ENCODE data around the gene CASR.
"Not testable (repeated sequence)": the region's sequence is repeated elsewhere in the genome, so short reads cannot be mapped to it uniquely, and the experiment has no call there.

Gene CASR, protein sequence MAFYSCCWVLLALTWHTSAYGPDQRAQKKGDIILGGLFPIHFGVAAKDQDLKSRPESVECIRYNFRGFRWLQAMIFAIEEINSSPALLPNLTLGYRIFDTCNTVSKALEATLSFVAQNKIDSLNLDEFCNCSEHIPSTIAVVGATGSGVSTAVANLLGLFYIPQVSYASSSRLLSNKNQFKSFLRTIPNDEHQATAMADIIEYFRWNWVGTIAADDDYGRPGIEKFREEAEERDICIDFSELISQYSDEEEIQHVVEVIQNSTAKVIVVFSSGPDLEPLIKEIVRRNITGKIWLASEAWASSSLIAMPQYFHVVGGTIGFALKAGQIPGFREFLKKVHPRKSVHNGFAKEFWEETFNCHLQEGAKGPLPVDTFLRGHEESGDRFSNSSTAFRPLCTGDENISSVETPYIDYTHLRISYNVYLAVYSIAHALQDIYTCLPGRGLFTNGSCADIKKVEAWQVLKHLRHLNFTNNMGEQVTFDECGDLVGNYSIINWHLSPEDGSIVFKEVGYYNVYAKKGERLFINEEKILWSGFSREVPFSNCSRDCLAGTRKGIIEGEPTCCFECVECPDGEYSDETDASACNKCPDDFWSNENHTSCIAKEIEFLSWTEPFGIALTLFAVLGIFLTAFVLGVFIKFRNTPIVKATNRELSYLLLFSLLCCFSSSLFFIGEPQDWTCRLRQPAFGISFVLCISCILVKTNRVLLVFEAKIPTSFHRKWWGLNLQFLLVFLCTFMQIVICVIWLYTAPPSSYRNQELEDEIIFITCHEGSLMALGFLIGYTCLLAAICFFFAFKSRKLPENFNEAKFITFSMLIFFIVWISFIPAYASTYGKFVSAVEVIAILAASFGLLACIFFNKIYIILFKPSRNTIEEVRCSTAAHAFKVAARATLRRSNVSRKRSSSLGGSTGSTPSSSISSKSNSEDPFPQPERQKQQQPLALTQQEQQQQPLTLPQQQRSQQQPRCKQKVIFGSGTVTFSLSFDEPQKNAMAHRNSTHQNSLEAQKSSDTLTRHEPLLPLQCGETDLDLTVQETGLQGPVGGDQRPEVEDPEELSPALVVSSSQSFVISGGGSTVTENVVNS

DNA sequence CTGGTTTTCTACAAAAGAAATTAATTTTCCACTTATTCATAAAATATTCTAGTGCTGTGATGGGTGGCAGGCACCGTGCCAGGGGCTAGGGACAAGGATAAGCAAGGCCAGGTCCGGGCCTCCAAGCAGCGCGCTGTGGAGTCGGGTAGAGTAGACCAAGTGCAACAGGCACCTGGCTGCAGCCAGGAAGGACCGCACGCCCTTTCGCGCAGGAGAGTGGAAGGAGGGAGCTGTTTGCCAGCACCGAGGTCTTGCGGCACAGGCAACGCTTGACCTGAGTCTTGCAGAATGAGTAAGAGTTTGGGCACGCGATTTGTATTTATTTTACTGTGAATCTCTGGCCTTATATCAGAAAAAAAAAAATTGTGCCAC, at the start of gene CASR:
TSS of gene CASR (plus strand) at position 148 of the 372 bp plus-strand sequence. CDS start 70,522 bp downstream, outside the sequence.
- DNase-seq: no peak

DNA sequence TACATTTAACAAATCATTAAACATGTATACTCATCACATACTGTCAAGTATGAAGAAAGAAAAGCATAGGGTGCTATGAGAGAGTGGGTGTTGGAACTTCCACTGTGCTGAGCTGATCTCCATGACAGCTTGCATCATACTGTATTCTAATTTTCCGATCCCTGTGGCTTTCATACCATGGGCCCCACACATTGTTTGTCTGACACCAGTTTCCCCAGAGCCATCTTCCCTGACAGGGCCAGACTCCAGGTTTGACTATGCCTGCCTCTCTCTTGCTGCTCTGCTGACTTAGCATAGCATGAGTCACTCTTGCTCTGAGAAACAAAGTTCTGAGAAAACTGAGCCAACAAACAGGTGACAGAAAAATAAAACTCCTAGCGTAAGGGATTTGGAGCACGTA, 37.0 kb upstream of the CASR start:
- no peak for DNase-seq

DNA sequence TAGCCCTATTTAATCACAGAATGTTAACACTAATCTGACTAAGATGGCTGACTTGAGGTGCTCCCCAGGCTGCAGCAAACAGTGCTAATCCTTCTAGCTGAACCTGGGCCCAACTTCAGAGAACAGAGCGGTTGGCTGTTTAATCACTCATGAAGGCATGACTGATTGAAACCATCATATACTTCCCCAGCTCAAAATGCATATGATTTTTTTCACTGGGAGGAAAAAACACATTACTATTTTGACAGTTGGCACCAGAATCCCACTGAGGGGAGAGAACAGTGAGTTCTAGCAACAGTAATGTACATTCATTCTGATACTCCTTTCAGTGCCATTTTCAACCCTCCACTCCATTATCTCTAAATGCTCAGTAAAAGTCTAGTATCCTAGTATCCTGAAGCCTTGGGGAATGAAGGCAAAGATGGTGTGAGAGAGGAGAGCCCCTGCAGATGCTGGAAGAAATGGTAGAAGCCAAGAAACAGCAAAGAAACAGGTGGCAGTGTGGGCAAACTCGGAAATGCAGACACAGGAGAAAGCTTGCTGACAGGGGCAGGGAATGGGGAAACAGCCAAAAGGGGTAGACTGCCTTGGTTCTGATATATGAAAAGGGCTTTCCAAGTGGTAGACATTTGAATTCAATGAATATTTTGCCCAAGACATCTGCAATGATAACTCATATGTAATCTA, 34.4 kb upstream of the CASR start:
- no peak for DNase-seq

DNA sequence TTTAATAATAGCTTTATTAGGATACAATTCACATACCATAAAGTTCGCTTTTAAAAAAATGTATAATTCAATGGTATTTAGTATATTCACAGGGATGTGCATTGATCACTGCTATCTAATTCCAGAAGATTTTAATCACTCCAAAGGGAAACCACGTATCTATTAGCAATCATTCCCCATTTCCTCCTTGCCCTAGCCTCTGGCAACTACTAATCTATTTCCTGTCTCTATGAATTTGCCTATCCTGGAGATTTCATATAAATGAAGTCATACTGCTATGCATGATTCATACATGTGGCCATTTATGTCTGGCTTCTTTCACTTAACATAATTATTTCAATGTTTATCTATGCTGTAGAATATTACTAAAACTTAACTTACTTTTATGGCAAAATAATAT, 32.0 kb upstream of the CASR start:
- DNase-seq: no peak

DNA sequence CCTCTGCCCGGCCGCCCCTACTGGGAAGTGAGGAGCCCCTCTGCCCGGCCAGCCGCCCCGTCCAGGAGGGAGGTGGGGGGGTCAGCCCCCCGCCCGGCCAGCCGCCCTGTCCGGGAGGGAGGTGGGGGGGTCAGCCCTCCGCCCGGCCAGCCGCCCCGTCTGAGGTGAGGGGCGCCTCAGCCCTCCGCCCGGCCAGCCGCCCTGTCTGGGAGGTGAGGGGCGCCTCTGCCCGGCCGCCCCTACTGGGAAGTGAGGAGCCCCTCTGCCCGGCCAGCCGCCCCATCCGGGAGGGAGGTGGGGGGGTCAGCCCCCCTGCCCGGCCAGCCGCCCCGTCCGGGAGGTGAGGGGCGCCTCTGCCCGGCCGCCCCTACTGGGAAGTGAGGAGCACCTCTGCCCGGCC, 18.5 kb upstream of the CASR start:
- DNase-seq: not testable (repeated sequence)

DNA sequence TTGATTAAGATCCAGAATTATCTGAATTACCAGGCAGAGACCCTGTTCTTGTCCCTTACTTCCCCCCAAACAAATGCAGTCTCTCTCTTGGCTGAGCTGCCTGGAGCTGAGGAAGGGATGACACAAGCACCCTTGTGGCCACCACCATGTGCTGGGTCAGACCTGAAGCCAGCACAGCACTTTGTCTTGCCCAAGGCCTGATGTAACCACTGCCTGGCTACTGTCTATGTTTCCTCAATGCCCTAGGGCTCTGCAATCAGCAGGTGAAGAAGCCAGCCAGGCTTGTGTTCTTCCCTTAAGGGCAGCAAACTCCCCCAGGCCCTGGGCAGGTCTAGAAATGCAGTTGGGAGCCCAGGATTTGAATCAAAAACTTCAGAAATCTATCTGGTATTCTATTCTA, 15.8 kb upstream of the CASR start:
- DNase-seq: no peak

DNA sequence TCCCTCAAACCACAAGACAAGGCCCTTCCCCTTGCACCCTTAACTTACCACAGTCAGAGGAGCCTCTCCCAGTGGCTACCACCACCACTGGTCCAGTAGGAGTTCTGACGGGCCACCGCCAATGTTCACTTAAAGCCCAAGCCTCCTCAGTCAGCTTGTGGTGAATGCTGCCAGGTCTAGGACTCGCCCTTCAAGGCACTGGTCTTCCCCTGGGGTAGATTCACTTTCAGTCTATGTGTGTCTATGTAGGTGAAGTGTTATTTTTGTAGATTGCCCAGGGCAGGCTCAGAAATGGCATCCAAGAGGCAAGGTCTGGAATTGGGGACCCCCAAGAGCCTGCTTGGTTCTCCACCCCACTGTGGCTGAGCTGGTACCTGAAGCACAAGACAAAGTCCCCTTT, 15.4 kb upstream of the CASR start:
- no peak for DNase-seq

DNA sequence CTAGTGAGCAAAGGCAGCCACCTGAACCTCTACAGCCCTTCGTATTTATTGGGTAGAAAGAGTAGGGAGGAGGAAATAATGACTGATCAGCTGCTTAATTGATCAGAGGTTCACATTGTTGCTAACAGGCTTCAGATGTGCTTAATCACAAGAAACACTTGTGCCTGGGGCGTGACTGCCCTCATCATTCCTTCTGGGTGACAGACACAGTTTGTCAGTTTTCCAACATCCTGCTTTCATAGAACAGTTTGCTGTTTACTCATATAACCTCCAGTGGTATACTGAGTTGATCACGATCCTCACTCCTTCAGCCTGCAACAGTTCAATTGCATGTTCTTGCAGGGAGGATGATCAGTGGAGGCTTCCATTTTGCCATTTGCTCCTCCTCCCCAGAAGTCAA, 13.6 kb upstream of the CASR start:
- no peak for DNase-seq

DNA sequence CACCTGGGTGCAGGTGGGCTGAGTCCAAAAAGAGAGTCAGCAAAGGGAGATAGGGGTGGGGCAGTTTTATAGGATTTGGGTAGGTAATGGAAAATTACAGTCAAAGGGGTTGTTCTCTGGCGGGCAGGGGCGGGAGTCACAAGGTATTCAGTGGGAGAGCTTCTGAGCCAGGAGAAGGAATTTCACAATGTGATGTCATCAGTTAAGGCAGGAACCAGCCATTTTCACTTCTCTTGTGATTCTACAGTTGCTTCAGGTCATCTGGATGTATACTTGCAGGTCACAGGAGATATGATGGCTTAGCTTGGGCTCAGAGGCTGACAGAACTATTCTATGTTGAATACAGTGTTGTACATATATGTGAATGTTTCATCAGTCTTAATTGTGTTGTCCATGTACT, 12.1 kb upstream of the CASR start:
- DNase-seq: not testable (repeated sequence)

DNA sequence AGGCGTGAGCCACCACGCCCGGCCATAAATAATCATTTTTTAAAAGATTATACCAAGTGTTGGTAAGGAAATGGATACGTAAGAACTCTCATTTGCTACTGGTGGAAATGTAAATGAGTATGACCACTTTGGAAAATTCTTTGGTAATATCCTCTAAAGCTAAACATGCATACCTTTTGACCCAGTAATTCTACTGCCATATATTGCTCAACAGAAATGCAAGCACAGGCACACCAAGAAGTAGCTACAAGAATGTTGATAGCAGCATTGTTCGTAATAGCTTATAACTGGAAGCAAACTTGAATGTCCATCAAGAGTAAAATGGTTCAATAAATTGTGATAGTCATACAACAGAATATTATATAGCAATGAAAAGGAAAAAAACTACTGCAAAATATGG, 4.8 kb upstream of the CASR start:
- no peak for DNase-seq

DNA sequence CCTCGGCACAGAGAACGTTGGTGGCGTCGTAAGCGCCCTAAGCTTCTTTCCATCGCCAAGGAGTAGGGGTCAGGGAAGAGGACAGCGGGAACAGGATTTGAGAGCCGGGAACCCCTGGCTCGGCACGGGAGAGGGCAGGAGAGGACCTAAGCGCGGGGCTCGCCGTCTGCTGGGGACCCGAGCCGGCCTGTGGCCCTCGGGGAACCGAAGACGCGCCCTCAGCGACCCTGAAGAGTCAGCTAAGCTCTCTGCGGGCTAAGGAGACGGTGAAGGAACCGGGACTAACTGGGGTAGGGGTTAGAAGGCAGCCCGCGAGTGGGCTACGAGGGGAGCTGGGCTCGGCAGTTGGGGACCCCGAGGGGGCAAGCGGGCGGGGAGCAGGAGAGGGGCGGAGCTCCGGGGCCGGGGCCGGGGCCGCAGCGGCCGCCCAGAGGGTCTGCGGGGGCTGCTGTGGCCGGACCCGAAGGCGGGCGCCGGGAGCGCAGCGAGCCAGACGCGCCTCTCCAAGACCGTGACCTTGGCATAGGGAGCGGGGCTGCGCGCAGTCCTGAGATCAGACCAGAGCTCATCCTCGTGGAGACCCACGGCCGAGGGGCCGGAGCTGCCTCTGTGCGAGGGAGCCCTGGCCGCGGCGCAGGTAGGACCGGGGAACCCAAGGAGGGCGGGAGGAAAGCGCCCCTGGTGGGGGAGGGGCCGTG, 574 bp downstream of the CASR start:
- no peak for DNase-seq

DNA sequence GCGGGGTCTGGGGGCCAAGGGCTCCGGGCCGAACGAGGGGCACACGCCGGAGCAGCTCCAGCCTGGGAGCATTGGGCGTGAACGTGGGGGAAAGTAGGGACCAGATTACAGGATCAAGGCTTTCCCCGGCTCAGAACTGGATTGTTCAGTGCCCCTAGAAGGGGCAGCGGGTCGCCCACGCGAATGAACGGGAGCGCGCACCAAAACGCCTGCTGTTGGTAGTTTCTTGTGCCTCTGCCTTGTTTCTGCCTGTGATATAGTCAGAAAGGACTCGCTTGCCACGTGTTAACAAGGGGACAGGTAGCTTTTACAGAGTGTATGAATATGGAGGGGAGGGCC, 1.1 kb downstream of the CASR start:
- no peak for DNase-seq

DNA sequence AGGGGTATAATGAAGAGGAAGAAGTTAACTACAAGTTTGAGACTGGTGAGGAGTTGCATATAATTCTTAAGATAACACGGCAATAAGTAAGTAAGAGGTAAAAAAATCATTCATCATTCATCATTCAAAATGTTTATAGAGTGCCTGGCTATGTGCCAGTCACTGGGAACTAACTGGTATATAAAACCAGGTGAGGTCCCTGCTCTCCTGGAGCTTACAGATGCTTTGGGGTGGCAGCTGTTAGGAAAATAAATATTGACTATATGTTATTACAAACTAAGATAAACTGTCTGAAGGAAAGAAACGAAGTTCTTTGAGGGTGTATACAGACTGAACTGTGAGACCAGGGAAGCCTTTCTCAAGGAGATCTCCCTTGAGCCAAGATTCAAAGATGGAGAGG, 2.9 kb downstream of the CASR start:
- DNase-seq: no peak

DNA sequence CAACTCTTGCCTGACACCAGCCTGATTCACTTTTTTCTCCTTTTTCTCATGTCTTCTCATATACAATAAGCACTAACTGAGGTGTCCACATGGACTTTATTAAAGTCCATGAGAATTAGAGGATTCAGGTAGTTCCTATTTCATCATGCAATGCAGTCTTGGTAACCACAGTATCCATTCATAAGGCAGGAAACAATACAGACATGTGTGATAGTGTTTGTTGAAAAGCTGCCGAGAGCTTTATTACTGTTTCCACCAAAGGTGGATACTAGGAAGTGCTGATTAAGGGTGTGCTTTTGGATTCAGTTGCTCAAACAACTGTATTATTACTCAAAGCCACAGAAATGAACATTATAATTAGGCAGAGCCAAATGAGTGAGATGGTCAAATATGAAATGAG, 5.3 kb downstream of the CASR start:
- no peak for DNase-seq

DNA sequence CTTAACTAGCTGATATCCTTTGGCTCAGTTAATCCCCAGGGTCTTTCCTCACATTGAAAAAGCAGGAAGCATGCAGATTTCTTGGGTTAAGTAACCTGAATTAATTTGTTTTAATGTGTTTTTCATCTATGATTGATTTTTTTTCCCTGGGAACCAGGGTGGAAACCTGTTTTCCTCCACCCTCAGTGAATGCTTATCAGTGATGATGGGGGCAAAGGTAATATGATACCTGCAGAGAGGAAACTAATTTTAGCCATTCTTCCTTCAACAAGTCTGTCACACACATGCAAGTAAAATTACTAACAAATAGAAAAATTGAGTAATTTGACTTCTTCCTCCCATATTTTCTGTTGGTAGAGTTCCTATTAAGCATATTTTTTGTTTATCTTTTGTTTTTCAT, 5.9 kb downstream of the CASR start:
- DNase-seq: no peak

DNA sequence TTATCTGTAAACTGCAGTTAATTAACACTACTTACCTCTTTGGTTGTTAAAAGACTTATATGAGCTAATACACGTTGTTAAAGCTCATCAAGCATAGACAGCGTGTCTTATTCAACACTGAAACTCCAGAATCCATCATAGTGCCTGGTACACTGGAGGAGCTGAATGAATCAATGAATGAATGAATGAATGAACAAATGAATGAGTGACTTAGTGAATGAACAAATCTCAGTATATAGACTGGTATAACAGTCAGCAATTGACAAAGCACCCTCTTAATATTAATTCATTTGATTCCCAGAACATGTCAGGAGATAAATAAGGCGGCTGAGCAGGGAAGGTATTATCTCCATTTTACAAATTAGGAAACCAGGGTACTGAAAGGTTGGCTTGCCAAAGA, 7.1 kb downstream of the CASR start:
- no peak for DNase-seq

DNA sequence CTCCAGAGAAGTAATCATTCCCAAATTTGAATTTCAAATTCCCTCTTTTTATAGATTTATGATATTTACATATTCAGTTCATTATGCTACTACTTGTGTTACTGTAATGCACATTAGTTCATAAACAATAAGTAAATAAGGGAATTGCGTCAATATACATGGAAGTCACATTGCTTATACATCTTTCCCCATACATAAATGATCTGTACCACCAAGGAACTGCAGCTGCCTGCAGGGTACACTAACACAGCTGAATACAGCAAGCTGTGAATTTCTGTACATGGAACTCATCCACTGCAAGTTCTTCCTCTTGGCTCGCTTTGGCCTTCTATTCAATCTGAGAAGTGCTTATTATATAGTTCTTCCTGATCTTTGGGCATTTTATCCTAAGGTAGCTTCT, 15.5 kb downstream of the CASR start:
- no peak for DNase-seq

DNA sequence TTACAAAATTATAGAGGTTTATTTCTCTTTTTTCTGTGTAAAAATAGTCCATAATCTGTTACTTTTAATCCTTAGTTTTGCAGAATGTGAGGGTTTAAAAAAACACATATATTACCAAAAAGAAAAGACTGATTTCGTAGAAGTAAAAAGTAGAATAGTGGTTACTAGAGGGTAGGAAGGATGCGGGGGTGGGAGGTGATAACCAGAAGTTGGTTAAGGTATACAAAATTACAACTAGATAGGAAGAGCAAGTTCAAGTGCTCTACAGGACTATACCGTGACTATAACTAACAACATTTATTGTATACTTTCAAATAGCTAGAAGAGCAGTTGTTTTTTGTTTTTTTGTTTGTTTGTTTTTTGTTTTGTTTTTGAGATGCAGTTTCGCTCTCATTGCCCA, 16.1 kb downstream of the CASR start:
- DNase-seq: no peak

DNA sequence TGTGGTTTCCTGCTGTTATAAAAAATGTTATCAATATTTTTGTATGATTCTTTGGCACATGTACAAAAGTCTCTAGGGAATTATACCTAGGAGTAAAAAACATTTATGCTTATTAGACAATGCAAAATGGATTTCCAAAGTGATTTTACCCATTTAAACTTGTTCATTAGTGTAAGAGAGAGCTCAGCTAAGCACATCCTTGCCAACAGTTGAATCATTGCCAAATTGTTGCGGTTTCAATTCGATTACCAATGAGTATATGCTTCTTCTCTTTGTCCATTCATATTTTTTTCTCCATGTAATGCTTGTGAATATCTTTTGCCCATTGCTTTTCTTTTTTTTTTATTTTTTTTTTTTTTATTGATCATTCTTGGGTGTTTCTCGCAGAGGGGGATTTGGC, 17.2 kb downstream of the CASR start:
- no peak for DNase-seq

DNA sequence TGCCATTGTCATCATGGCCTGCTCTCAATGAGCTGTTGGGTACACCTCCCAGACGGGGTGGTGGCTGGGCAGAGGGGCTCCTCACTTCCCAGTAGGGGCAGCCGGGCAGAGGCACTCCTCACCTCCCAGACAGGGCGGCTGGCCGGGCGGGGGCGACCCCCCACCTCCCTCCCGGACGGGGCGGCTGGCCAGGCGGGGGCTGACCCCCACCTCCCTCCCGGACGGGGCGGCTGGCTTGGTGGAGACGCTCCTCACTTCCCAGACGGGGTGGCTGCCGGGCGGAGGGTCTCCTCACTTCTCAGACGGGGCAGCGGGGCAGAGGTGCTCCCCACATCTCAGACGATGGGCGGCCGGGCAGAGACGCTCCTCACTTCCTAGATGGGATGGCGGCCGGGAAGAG, 18.0 kb downstream of the CASR start:
- DNase-seq: not testable (repeated sequence)

DNA sequence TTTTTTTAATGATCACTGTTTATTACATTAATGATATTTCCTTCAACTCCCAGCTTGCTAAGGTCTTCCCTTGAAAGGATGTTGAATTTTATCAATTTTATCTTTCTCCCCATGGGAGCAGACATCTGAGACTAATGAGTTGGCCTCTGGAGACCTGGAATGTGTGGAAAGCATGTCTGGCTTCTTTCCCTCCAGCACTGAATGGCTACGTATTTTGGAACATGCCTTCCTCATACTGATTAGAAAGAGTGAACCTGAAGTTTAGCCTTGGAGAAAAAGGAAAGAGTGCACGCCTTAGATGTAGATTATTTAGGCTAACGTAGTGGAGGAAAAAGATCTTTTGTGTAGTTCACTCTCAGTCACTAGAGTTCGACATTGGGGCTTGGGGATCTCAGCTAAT, 25.1 kb downstream of the CASR start:
- no peak for DNase-seq

DNA sequence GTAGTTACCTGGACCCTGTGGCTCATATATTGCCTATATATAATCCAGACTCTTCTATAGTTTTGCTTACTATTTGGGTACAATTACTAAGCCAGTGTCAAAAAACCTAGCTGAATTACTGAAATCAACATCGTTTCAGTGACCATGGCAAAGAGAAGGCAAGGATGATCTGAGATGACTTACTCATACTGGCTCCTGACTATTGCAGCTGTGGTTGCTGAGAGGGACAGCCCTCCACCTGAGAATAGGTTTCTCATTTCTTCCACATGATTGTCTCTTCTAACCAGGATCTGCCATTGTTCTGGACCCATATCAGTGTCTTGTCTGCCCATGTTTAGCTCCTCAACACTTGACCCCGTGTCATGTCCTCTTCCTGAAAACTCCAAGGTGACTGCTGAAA, 30.2 kb downstream of the CASR start:
- no peak for DNase-seq

DNA sequence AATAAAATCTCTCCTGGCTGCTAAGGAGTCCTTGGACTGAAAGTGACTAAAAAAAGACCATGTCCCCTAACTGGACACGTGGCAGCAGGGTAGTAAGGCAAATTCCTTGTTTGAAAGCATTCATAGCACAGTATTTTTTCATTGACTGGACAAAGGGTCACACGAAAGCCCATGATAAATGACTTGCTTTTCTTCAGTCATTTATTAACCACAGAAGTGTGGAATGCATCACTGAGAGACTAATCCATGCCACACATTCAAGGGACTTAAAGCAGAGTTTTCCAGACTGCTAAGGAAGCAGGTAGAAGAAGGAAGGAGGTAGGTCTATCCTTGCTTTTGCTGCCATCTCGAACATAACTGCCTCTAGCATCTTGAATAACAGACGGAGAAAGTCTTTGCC, 31.2 kb downstream of the CASR start:
- no peak for DNase-seq

Measured in NCI-H2171 (cell line).